Transverse colon (tissue), 4 donors: Measurements from ENCODE around the gene TBC1D22B.

Experiments
- EP300 ChIP-seq: sonication (generic); formaldehyde crosslinking; IDR thresholded peaks from one replicate; pipeline ENCODE4 v1.6.1; 2017; ENCODE audit warnings: antibody characterized with exemption, low read depth
- POLR2A ChIP-seq: fragments of 450-650 bp; IDR thresholded peaks from one replicate; pipeline ENCODE4 v1.6.1; 2016; ENCODE audit warnings: antibody characterized with exemption, mild to moderate bottlenecking, moderate library complexity
- POLR2AphosphoS5 ChIP-seq, 3 donors: sonication (generic); formaldehyde crosslinking; IDR thresholded peaks; one replicate each; pipeline ENCODE4 v1.6.1; 2016; ENCODE audit warnings: antibody characterized with exemption in 3 of 3
- TF ChIP-seq, protein P1 (sequence below), 5 experiments: fragments of 200-600 bp in 3 of 5; fragments of 450-650 bp in 2 of 5; sonication (generic) in 3 of 5; IDR thresholded peaks; 1 replicate in 2 of 5; 2 replicates in 3 of 5; pipeline ENCODE4 v1.5.1; 2016 to 2017; ENCODE audit warnings: antibody characterized with exemption in 5 of 5, inconsistent platforms in 3 of 5, mild to moderate bottlenecking in 2 of 5, moderate library complexity in 1 of 5

DNA sequence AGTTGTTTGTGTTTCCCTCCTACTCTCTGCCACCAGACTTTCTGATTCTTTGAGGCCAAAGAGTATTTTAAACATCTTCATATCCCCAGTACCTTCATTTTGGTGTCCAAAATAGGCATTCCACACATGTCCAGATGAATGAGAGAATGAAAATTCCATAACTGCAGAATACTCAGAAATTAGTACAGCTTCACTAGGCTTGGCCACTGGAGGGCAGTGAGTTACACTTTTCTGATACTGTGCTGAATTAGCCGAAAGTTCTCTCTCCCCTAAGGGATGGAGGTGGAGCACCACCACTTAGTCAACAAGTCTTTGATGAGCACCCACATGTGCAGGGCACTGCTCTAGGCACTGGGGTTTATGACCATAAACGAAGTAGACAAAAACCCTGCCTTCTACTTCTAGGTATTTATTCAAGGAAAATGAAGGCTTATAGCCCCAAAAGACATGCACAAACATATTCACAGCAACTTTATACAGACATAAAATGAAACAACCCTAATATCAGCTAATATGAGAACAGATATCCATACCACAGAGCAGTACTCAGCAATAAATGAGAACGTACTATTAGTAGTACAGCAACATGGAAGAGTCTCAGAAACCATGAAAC is 46.4 kb downstream of the TBC1D22B start:
- TF ChIP-seq, protein P1, sequence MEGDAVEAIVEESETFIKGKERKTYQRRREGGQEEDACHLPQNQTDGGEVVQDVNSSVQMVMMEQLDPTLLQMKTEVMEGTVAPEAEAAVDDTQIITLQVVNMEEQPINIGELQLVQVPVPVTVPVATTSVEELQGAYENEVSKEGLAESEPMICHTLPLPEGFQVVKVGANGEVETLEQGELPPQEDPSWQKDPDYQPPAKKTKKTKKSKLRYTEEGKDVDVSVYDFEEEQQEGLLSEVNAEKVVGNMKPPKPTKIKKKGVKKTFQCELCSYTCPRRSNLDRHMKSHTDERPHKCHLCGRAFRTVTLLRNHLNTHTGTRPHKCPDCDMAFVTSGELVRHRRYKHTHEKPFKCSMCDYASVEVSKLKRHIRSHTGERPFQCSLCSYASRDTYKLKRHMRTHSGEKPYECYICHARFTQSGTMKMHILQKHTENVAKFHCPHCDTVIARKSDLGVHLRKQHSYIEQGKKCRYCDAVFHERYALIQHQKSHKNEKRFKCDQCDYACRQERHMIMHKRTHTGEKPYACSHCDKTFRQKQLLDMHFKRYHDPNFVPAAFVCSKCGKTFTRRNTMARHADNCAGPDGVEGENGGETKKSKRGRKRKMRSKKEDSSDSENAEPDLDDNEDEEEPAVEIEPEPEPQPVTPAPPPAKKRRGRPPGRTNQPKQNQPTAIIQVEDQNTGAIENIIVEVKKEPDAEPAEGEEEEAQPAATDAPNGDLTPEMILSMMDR (IDR thresholded peaks at IDR 0.05) = peak in 3 of 5 experiments; percentile 15 to 17 (median 17)
- TF ChIP-seq EP300 (no peak), POLR2A (no peak), POLR2AphosphoS5 (IDR thresholded peaks at IDR 0.05) (no peak)
